ENCODE measurements around the gene ITGA11.

The ITGA11 gene

GRCh38 chr15:68345481-68345880 is 86.5 kb downstream of the ITGA11 start:
- Histone ChIP-seq H3K36me3 (ENCODE audit: control insufficient read depth, insufficient read depth, low read length) (no peaks in the 10 kb centered on the region), H3K9ac (ENCODE audit: low read length) (no peak overlapping the region), H3K9me3 (ENCODE audit: control insufficient read depth, low read length) (no peaks in the 10 kb centered on the region), H3K4me1 (ENCODE audit: control insufficient read depth, insufficient read depth, low read length) (no peaks in the 10 kb centered on the region), H3K27me3 (ENCODE audit: control insufficient read depth, insufficient read depth, low read length) (no peaks in the 10 kb centered on the region), H3K4me3 (ENCODE audit: low read length) (no peak overlapping the region)

GRCh38 chr15:68344600-68344999 is 87.4 kb downstream of the ITGA11 start:
- Histone ChIP-seq H3K4me1 (ENCODE audit: control insufficient read depth, insufficient read depth, low read length) (no peaks in the 10 kb centered on the region), H3K36me3 (ENCODE audit: control insufficient read depth, insufficient read depth, low read length) (no peaks in the 10 kb centered on the region), H3K27me3 (ENCODE audit: control insufficient read depth, insufficient read depth, low read length) (no peaks in the 10 kb centered on the region), H3K4me3 (ENCODE audit: low read length) (no peak overlapping the region), H3K9me3 (ENCODE audit: control insufficient read depth, low read length) (no peaks in the 10 kb centered on the region), H3K9ac (ENCODE audit: low read length) (no peak overlapping the region)

- no peaks in the 10 kb centered on the region for H3K4me1 ChIP-seq (ENCODE audit: control insufficient read depth, insufficient read depth, low read length)
Observed at GRCh38 chr15:68343579-68344225, 88.3 kb downstream of the ITGA11 start.

GRCh38 chr15:68341760-68342725 is 89.9 kb downstream of the ITGA11 start:
- Histone ChIP-seq H3K27me3 (ENCODE audit: control insufficient read depth, insufficient read depth, low read length) (no peaks in the 10 kb centered on the region), H3K4me1 (ENCODE audit: control insufficient read depth, insufficient read depth, low read length) (no peaks in the 10 kb centered on the region), H3K4me3 (ENCODE audit: low read length) (no peak overlapping the region), H3K9ac (ENCODE audit: low read length) (no peak overlapping the region), H3K9me3 (ENCODE audit: control insufficient read depth, low read length) (no peaks in the 10 kb centered on the region), H3K36me3 (ENCODE audit: control insufficient read depth, insufficient read depth, low read length) (no peaks in the 10 kb centered on the region)

More at GRCh38 chr15:68343579-68344225, 88.3 kb downstream of the ITGA11 start:
- no peak overlapping the region for H3K4me3 ChIP-seq (ENCODE audit: low read length)
- H3K36me3 ChIP-seq (ENCODE audit: control insufficient read depth, insufficient read depth, low read length) = no peaks in the 10 kb centered on the region
- no peak overlapping the region for H3K9ac ChIP-seq (ENCODE audit: low read length)
- no peaks in the 10 kb centered on the region for H3K9me3 ChIP-seq (ENCODE audit: control insufficient read depth, low read length)
- H3K27me3 ChIP-seq (ENCODE audit: control insufficient read depth, insufficient read depth, low read length) = no peaks in the 10 kb centered on the region

GRCh38 chr15:68340726-68341671 is 91.0 kb downstream of the ITGA11 start:
- Histone ChIP-seq H3K36me3 (ENCODE audit: control insufficient read depth, insufficient read depth, low read length) (no peaks in the 10 kb centered on the region), H3K4me1 (ENCODE audit: control insufficient read depth, insufficient read depth, low read length) (no peaks in the 10 kb centered on the region), H3K4me3 (ENCODE audit: low read length) (no peak overlapping the region), H3K27me3 (ENCODE audit: control insufficient read depth, insufficient read depth, low read length) (no peaks in the 10 kb centered on the region), H3K9me3 (ENCODE audit: control insufficient read depth, low read length) (no peaks in the 10 kb centered on the region), H3K9ac (ENCODE audit: low read length) (no peak overlapping the region)

GRCh38 chr15:68339481-68339880 is 92.5 kb downstream of the ITGA11 start:
- no peak overlapping the region for H3K9ac ChIP-seq (ENCODE audit: low read length)
- no peaks in the 10 kb centered on the region for H3K4me1 ChIP-seq (ENCODE audit: control insufficient read depth, insufficient read depth, low read length)
- H3K9me3 ChIP-seq (ENCODE audit: control insufficient read depth, low read length) = no peaks in the 10 kb centered on the region
- H3K36me3 ChIP-seq (ENCODE audit: control insufficient read depth, insufficient read depth, low read length) = no peaks in the 10 kb centered on the region
- no peaks in the 10 kb centered on the region for H3K27me3 ChIP-seq (ENCODE audit: control insufficient read depth, insufficient read depth, low read length)
- no peak overlapping the region for H3K4me3 ChIP-seq (ENCODE audit: low read length)

GRCh38 chr15:68337826-68338225 is 94.1 kb downstream of the ITGA11 start:
- Histone ChIP-seq H3K4me3 (ENCODE audit: low read length) (no peak overlapping the region), H3K4me1 (ENCODE audit: control insufficient read depth, insufficient read depth, low read length) (no peaks in the 10 kb centered on the region), H3K9me3 (ENCODE audit: control insufficient read depth, low read length) (no peaks in the 10 kb centered on the region), H3K36me3 (ENCODE audit: control insufficient read depth, insufficient read depth, low read length) (no peaks in the 10 kb centered on the region), H3K27me3 (ENCODE audit: control insufficient read depth, insufficient read depth, low read length) (no peaks in the 10 kb centered on the region), H3K9ac (ENCODE audit: low read length) (no peak overlapping the region)

GRCh38 chr15:68336516-68336915 is 95.4 kb downstream of the ITGA11 start:
- Histone ChIP-seq H3K4me1 (ENCODE audit: control insufficient read depth, insufficient read depth, low read length) (no peaks in the 10 kb centered on the region), H3K9me3 (ENCODE audit: control insufficient read depth, low read length) (no peaks in the 10 kb centered on the region), H3K27me3 (ENCODE audit: control insufficient read depth, insufficient read depth, low read length) (no peaks in the 10 kb centered on the region), H3K4me3 (ENCODE audit: low read length) (no peak overlapping the region), H3K36me3 (ENCODE audit: control insufficient read depth, insufficient read depth, low read length) (no peaks in the 10 kb centered on the region), H3K9ac (ENCODE audit: low read length) (no peak overlapping the region)

- H3K9me3 ChIP-seq (ENCODE audit: control insufficient read depth, low read length) = no peaks in the 10 kb centered on the region
- no peak overlapping the region for H3K4me3 ChIP-seq (ENCODE audit: low read length)
- no peak overlapping the region for H3K9ac ChIP-seq (ENCODE audit: low read length)
- H3K36me3 ChIP-seq (ENCODE audit: control insufficient read depth, insufficient read depth, low read length) = no peaks in the 10 kb centered on the region
- H3K4me1 ChIP-seq (ENCODE audit: control insufficient read depth, insufficient read depth, low read length) = no peaks in the 10 kb centered on the region
- no peaks in the 10 kb centered on the region for H3K27me3 ChIP-seq (ENCODE audit: control insufficient read depth, insufficient read depth, low read length)
Observed at GRCh38 chr15:68335655-68336054, 96.3 kb downstream of the ITGA11 start.

- Histone ChIP-seq H3K27me3 (ENCODE audit: control insufficient read depth, insufficient read depth, low read length) (no peaks in the 10 kb centered on the region), H3K4me1 (ENCODE audit: control insufficient read depth, insufficient read depth, low read length) (no peaks in the 10 kb centered on the region), H3K9me3 (ENCODE audit: control insufficient read depth, low read length) (no peaks in the 10 kb centered on the region), H3K9ac (ENCODE audit: low read length) (no peak overlapping the region), H3K4me3 (ENCODE audit: low read length) (no peak overlapping the region), H3K36me3 (ENCODE audit: control insufficient read depth, insufficient read depth, low read length) (no peaks in the 10 kb centered on the region)
Observed at GRCh38 chr15:68335251-68335650, 96.7 kb downstream of the ITGA11 start.

- H3K9me3 ChIP-seq (ENCODE audit: control insufficient read depth, low read length) = no peaks in the 10 kb centered on the region
- no peak overlapping the region for H3K4me3 ChIP-seq (ENCODE audit: low read length)
- H3K36me3 ChIP-seq (ENCODE audit: control insufficient read depth, insufficient read depth, low read length) = no peaks in the 10 kb centered on the region
- H3K4me1 ChIP-seq (ENCODE audit: control insufficient read depth, insufficient read depth, low read length) = no peaks in the 10 kb centered on the region
- no peaks in the 10 kb centered on the region for H3K27me3 ChIP-seq (ENCODE audit: control insufficient read depth, insufficient read depth, low read length)
- H3K9ac ChIP-seq (ENCODE audit: low read length) = no peak overlapping the region
Observed at GRCh38 chr15:68334661-68335124, 97.3 kb downstream of the ITGA11 start.
